Urinary bladder (tissue), 4 donors: ENCODE data around the gene NT5C. TPM values are rescaled to one million over a fixed set of nuclear protein-coding genes. Genes with fewer than 3 reads are reported as not detected.

ENCODE experiments used
- DNase-seq: peaks from one replicate; pipeline ENCODE4 v3.0.0-alpha.2; 2015; ENCODE audit errors: extremely low spot score
- H3K27ac ChIP-seq: one replicate; pipeline ENCODE4 v1.5.1; 2013; ENCODE audit warnings: low read depth, mild to moderate bottlenecking, moderate library complexity
- H3K36me3 ChIP-seq: one replicate; pipeline ENCODE4 v1.6.1; 2013; ENCODE audit warnings: mild to moderate bottlenecking, moderate library complexity; ENCODE audit not compliant: insufficient read depth
- H3K4me1 ChIP-seq: one replicate; pipeline ENCODE4 v1.6.1; 2013; ENCODE audit warnings: mild to moderate bottlenecking, moderate library complexity; ENCODE audit not compliant: insufficient read depth
- H3K4me3 ChIP-seq: one replicate; pipeline ENCODE4 v1.5.1; 2013; ENCODE audit warnings: low read depth, low read length
- WGBS: extraction: QIAGEN DNeasy Blood & Tissue Kit; methylation state at CpG from one replicate; pipeline ENCODE4 v1.1.7; 2013; 5-methylcytosine and 5-hydroxymethylcytosine counted together
- polyA plus RNA-seq: library from polyadenylated mRNA; stranded (reverse); fragments of 200-250 nt; gene quantifications from one replicate; pipeline ENCODE4 v1.2.3, GENCODE V29; 2013
- small RNA-seq: library from RNA; depleted of rRNA; stranded (forward); fragments of <200 nt; gene quantifications from one replicate; pipeline ENCODE3, GENCODE V24; 2014
- total RNA-seq: library from RNA; depleted of rRNA; stranded (reverse); fragments of >200 nt; gene quantifications from one replicate; pipeline ENCODE4 v1.2.3, GENCODE V29; 2014
- donor health status: healthy with polysubstance abuse.
- donor health status: healthy.

Gene NT5C
- total and polyA plus RNA-seq, 2 donors, result 29.8 to 82.1 TPM

DNA sequence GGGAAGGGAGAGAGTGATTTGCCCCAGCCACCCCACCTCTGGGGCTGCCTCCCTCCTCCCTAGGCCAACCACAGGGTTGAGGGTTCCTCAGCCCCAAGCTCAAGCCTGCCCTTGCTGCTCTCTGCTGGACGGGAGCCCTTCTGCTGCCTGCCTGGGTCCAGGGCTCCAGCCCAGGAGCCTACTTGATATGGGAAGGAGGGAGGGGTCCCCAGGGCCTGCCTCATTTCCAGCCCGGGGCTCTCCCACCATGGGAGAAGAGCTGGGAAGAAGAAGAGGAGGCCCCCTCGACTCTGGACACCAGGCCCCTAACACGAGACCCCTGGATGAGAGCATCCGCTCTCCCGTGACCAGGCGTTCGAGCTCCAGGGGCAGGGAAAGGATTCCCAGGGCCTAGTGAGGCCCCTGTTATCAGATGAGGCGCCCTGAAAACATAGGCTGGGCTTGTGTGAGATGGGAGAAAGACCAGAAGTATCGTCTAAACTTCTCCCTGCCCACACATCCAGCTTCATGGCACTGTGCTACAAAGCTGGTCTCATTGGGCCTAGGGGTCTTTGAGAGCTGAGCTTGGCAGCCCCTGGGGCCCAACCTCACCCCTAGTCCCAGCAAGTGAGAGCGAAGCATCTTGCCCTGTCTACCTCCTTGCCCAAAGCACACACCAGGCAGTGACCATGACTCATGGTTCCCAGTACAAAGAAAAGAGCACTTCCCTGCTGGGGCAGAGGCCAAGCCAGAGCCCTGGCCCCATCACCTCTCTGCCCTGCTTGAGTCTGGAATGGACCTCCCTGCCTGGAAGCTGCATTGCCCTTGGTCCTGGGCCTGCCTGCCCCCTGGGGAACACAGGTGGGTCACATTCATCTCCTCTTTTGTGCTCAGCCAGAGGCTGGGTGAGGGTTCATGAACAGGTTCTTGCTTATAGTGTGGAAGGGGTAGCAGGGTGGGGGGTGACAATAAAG is 42.8 kb downstream of the NT5C start:
- Histone ChIP-seq H3K27ac (peak overlapping the region; percentile 91), H3K36me3 (no peaks in the 10 kb centered on the region), H3K4me1 (no peaks in the 10 kb centered on the region), H3K4me3 (peak overlapping the region; percentile 49)
- 69% methylated on average over 11 of the region's 11 CpGs for WGBS
- DNase-seq, result no peak

- peak within 1 kb of the TSS; percentile 91 for H3K27ac ChIP-seq
- WGBS, result 5% methylated on average over 69 of the region's 69 CpGs
- peak within 1 kb of the TSS; percentile 49 for H3K4me3 ChIP-seq
- no peaks in the 10 kb centered on the region for H3K4me1 ChIP-seq
- no peaks in the 10 kb centered on the region for H3K36me3 ChIP-seq
- peak; percentile 86 for DNase-seq
Observed at GRCh38 chr17:75087558-75088453, 43.7 kb downstream of the NT5C start, which contains the start of gene SLC16A5. Gene SLC16A5 (plus strand): TSS chr17:75087954. CDS start chr17:75093637, 5,683 bp downstream.

DNA sequence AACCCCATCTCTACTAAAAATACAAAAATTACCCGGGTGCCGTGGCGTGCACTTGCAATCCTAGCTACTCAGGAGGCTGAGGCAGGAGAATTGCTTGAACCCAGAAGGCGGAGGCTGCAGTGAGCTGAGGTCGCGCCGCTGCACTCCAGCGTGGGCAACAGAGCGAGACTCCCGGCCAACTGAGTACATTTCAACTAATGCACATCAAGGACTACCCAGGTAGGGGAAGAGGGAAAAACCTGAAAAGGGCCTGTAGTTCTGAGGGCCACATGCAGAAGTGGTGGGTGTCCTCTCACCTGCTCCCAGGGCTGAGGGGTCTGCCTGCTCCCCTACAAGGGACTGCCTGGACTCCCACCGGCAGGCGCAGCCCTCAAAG is 44.4 kb downstream of the NT5C start:
- no peaks in the 10 kb centered on the region for H3K4me1 ChIP-seq
- peak overlapping the region; percentile 91 for H3K27ac ChIP-seq
- peak overlapping the region; percentile 49 for H3K4me3 ChIP-seq
- DNase-seq, result no peak
- whole genome bisulfite sequencing, result 62% methylated on average over 12 of the region's 12 CpGs
- H3K36me3 ChIP-seq, result no peaks in the 10 kb centered on the region

DNA sequence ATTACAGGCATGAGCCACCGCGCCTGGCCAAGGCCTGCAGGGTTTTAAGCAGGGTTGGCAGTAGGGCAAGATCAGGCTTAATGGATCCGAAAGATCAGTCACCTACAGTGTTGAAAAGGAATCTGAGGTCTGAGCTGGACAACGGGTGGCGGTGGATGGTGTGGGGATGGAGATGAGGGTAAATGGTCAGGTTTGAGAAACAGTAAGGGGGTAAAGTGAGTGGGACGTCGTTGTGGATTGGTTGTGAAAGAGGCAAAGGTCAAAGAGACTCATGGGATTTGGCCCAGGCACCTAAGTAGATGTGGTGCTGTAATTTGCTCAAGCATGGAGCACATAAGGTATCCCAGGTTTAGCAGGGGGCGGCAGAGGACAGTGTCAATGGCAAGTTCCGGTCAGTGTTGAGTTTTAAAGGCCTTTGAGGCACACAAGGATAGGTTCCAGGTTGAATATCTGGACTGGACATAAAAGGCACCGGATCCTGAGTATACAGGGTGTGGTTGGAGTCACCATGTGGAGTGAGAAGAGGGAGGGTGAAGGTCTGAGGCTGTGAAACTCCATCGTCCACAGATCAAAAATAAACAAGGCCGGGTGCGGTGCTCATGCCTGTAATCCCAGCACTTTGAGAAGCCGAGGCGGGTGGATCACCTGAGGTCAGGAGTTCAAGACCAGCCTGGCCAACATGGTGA is 44.9 kb downstream of the NT5C start:
- WGBS, result 75% methylated on average over 15 of the region's 15 CpGs
- H3K4me1 ChIP-seq, result no peaks in the 10 kb centered on the region
- no peak for DNase-seq
- H3K4me3 ChIP-seq, result no peak overlapping the region
- H3K27ac ChIP-seq, result no peak overlapping the region
- no peaks in the 10 kb centered on the region for H3K36me3 ChIP-seq

DNA sequence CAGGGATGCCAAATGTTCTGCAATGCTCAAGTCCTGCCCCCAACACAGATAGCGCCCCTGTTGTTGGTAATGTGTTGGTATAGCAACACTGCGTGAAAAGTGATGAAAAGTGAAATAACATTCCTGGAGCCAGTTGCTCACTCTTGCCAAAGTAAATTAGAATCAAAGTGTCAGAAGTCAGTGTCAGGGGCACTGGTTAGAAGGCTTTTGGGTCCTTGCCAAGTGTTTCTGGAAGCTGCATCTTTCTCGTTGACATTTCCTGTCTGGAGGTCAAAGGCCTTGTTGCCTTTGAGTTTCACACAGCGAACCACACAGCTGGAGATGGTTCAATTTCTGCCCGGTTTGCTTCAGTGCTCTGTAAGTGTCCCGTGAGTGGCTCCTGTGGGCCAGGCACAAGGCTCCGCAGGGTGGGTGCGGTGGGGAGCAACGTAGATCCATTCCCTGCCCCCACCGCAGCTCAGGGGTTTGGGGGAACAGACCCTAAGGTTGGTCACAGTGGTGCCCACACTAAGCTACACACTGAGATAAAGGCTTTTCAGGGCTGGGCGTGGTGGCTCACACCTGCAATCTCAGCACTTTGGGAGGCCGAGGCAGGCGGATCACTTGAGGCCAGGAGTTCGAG is 47.4 kb downstream of the NT5C start:
- Histone ChIP-seq H3K27ac (no peak overlapping the region), H3K4me3 (no peak overlapping the region), H3K4me1 (no peaks in the 10 kb centered on the region), H3K36me3 (no peaks in the 10 kb centered on the region)
- DNase-seq, result no peak
- WGBS, result 68% methylated on average over 14 of the region's 14 CpGs

DNA sequence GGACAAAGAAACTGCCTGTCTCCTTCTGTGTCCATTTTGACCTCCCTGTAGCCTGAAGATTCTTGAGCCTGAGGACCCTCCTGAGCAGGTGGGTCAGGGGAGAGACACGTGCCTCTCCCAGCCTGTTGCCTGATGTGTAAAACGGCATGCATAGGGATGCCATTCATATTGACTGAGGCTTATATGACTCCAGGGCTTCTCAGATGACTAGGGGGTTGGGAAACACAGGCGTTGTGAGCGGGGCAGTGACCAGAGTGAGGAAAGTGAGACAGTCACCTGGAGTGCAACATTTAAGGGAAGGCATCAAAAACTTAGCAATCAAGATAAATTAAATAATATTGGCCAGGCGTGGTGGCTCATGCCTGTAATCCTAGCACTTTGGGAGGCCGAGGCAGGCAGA is 48.9 kb downstream of the NT5C start:
- H3K36me3 ChIP-seq, result no peaks in the 10 kb centered on the region
- H3K27ac ChIP-seq, result no peak overlapping the region
- no peak overlapping the region for H3K4me3 ChIP-seq
- WGBS, result 77% methylated on average over 6 of the region's 6 CpGs
- H3K4me1 ChIP-seq, result peaks cover 1% of the 10 kb centered on the region
- DNase-seq, result no peak

- Histone ChIP-seq H3K4me1 (peaks cover 1% of the 10 kb centered on the region), H3K4me3 (no peak overlapping the region), H3K36me3 (no peaks in the 10 kb centered on the region), H3K27ac (no peak overlapping the region)
- no peak for DNase-seq
- WGBS, result 75% methylated on average over 13 of the region's 13 CpGs
Observed at GRCh38 chr17:75081611-75082540, 49.7 kb downstream of the NT5C start.

Small RNA genes within 50 kb of the gene (small RNA-seq; reads per million reads assigned to genes)
- not detected for gene RF00019

Other genes with a start within 250 kb of the NT5C start
- gene FADS6, start 238.1 kb downstream of the NT5C start, total RNA-seq, result 0.48 TPM
- gene FADS6, start 238.1 kb downstream of the NT5C start, polyA plus RNA-seq, result 0.96 TPM
- gene USH1G, start 208.5 kb downstream of the NT5C start, total RNA-seq, result 0.53 TPM
- 0.16 TPM for gene USH1G, start 208.5 kb downstream of the NT5C start, polyA plus RNA-seq
- gene OTOP2, start 207.5 kb downstream of the NT5C start, total RNA-seq, result not detected
- not detected for gene OTOP2, start 207.5 kb downstream of the NT5C start, polyA plus RNA-seq
- not detected for gene OTOP3, start 195.8 kb downstream of the NT5C start, total RNA-seq
- not detected for gene OTOP3, start 195.8 kb downstream of the NT5C start, polyA plus RNA-seq
- 5.7 TPM for gene HID1, start 159.0 kb downstream of the NT5C start, total RNA-seq
- gene HID1, start 159.0 kb downstream of the NT5C start, polyA plus RNA-seq, result 13.4 TPM
- gene CDR2L, start 144.1 kb downstream of the NT5C start, total RNA-seq, result 4.8 TPM
- gene CDR2L, start 144.1 kb downstream of the NT5C start, polyA plus RNA-seq, result 14.2 TPM
- 14.5 TPM for gene MRPL58, start 119.1 kb downstream of the NT5C start, total RNA-seq
- 38.7 TPM for gene MRPL58, start 119.1 kb downstream of the NT5C start, polyA plus RNA-seq
- 136 TPM for gene ATP5PD, start 84.8 kb downstream of the NT5C start, total RNA-seq
- 334 TPM for gene ATP5PD, start 84.8 kb downstream of the NT5C start, polyA plus RNA-seq
- gene KCTD2, start 84.5 kb downstream of the NT5C start, total RNA-seq, result 15.4 TPM
- gene KCTD2, start 84.5 kb downstream of the NT5C start, polyA plus RNA-seq, result 29.1 TPM
- gene SLC16A5, start 43.8 kb downstream of the NT5C start, total RNA-seq, result 17.6 TPM
- gene SLC16A5, start 43.8 kb downstream of the NT5C start, polyA plus RNA-seq, result 13.2 TPM
- 2.5 TPM for gene ARMC7, start 21.8 kb downstream of the NT5C start, total RNA-seq
- 9.6 TPM for gene ARMC7, start 21.8 kb downstream of the NT5C start, polyA plus RNA-seq
- 49.8 TPM for gene JPT1, start 22.8 kb upstream of the NT5C start, total RNA-seq
- 43.9 TPM for gene JPT1, start 22.8 kb upstream of the NT5C start, polyA plus RNA-seq
- 150 TPM for gene SUMO2, start 51.2 kb upstream of the NT5C start, total RNA-seq
- gene SUMO2, start 51.2 kb upstream of the NT5C start, polyA plus RNA-seq, result 98.3 TPM
- gene NUP85, start 73.9 kb upstream of the NT5C start, total RNA-seq, result 36.6 TPM
- 40.2 TPM for gene NUP85, start 73.9 kb upstream of the NT5C start, polyA plus RNA-seq
- 15.5 TPM for gene GGA3, start 129.9 kb upstream of the NT5C start, total RNA-seq
- gene GGA3, start 129.9 kb upstream of the NT5C start, polyA plus RNA-seq, result 29.7 TPM
- 27.0 TPM for gene MRPS7, start 130.1 kb upstream of the NT5C start, total RNA-seq
- 51.8 TPM for gene MRPS7, start 130.1 kb upstream of the NT5C start, polyA plus RNA-seq
- gene MIF4GD, start 139.5 kb upstream of the NT5C start, total RNA-seq, result 9.0 TPM
- 42.9 TPM for gene MIF4GD, start 139.5 kb upstream of the NT5C start, polyA plus RNA-seq
- 5.2 TPM for gene SLC25A19, start 157.7 kb upstream of the NT5C start, total RNA-seq
- 10.1 TPM for gene SLC25A19, start 157.7 kb upstream of the NT5C start, polyA plus RNA-seq